Measurements from ENCODE around the gene DSG2.
"Not testable (repeated sequence)": the region's sequence is repeated elsewhere in the genome, so short reads cannot be mapped to it uniquely, and the experiment has no call there.

Gene DSG2

DNA sequence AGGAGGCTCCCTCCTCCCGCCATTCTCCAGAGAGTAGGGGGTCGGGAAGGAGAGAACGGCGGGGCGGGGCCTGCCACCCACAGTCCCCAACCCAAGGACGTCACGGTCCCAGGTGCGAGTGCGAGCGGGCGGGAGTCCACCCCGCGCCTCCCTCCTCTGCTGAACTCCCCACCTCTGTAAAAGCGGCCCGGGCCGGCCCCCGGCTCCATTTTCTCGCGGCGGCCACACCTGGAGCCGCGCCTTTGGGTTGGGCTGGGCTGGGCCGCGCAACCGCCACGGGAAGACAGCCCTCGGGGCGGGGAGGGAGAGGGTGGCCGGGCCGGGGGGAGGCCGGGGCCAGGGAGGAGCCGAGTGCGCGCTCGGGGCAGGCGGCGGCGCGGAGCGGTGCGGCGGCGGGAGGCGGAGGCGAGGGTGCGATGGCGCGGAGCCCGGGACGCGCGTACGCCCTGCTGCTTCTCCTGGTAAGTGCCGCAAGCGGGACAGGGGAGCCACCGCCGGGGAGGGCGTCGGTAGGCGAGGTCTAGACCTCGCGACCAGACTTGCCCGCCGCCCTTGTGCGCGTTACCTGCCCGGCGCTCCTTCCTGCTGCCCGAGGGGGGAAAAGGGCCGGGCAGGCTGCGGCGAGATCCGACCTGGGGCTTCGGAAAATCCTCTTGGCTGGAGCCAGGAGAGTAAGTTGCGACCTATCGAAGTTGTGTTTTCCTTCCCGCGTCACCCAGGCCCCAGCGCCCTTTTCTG lies at the start of gene DSG2:
DSG2 (plus strand) TSS at position 342 of the 738 bp plus-strand sequence; CDS start at position 417, 75 bp downstream.
- DNase-seq = no peak

GRCh38 chr18:31450409-31450808 lies 47.6 kb upstream of the DSG2 start:
- no peak for DNase-seq

DNA sequence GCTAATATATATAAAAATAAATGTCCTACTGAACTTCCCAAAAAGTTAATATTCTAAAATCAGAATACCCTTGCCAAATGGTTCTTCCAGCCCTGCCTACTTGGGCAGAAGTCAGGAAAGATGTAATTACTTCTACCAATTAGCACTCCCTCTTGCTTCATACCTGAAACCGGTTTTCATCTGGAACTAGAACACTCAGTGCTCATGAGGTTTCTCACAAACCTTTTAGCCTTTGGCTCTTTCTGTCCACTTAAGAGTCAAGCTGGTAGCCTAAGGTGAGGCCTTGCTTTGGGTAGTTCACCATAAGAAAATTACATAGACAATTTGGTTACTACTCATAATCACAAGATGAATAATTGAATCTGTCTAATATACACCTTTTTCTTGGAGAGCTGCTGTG lies 46.4 kb upstream of the DSG2 start:
- no peak for DNase-seq

DNA sequence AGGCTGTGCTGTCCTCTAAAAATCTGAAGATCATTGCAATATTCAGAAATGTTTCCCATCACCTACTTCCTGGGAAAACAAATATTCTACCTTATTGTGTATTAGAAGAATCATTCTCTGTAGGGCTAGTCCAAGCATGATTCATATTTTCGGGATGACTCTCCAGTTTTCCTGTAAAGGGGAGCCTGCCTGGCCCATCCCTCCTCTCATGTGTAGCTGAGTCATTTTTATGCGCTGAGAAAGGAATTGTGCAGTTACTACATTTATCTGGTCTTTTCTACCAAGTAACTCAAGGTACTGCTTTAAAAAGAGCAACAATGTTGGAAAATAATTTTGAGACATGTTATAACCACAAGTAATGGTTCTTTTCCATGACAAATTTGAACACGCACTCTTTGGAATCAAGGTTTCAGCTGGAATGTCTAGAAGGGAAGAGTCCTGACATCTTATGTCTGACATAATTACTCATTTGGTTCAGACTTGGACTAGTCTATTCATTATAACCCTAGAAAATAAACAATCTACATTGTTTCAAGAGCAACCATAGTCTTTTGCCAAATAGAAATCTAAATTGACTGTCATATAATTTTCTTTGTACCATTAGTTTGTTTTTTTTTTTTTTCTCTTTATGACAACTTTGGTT lies 43.8 kb upstream of the DSG2 start:
- no peak for DNase-seq

DNA sequence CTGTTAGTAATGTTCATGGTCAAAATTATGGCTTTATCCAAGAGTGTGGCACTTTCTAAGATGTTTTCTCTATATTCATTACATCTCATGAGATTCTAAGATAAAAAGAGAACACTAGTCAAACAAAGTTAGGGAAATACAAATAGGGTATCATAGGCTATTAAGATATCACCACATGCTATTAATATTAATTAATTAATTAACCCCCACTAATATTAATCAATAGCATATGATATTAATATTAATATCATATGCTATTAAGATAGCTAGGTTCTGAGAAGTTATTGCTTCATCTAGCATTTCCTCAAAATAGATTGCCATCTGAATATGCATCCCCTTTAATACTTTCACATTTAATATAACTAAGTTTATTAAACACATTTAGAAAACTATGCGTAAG lies 28.3 kb upstream of the DSG2 start:
- no peak for DNase-seq

DNA sequence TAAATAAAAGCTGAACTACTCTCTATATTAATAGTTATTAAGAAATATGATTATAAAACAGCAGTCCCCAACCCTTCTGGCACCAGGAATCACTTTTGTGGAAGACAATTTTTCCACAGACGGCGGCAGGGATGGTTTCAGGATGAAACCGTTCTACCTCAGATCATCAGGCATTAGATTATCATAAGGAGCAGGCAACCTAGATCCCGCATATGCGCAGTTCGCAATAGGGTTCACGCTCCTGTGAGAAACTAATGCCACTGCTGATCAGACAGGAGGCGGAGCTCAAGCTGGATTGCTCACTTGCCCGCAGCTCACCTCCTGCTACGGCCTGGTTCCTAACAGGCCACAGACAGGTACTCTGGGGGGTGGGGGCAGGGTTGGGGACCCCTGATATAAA lies 19.3 kb upstream of the DSG2 start:
- no peak for DNase-seq

DNA sequence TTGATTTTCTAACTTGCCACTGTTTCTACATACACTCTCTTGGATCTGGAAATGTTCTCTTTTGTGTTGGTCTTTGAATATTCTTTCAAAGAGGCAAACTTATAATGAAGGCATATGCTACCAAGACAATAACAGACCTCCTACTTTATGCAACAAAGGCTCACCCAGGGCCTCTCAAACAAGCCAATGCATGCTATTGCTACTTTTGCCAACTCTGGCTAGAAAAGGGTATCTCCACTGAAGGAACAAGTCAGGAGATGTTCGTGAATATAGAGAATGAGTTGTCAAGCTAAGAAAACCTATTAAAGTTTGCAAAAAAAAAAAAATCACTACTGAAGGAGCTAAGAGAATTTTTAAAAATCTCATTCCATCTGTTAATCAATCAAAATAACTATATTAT lies 15.9 kb upstream of the DSG2 start:
- no peak for DNase-seq

- no peak for DNase-seq
These were observed 14.6 kb upstream of the DSG2 start for GRCh38 chr18:31483396-31483795.

- DNase-seq = no peak
These were observed 13.5 kb upstream of the DSG2 start for GRCh38 chr18:31484461-31484860.

- no peak for DNase-seq
These were observed 11.8 kb upstream of the DSG2 start for GRCh38 chr18:31486165-31486564.

GRCh38 chr18:31487246-31488015 lies 10.5 kb upstream of the DSG2 start:
- no peak for DNase-seq

- no peak for DNase-seq
These were observed 8.7 kb upstream of the DSG2 start for GRCh38 chr18:31489311-31489710.

DNA sequence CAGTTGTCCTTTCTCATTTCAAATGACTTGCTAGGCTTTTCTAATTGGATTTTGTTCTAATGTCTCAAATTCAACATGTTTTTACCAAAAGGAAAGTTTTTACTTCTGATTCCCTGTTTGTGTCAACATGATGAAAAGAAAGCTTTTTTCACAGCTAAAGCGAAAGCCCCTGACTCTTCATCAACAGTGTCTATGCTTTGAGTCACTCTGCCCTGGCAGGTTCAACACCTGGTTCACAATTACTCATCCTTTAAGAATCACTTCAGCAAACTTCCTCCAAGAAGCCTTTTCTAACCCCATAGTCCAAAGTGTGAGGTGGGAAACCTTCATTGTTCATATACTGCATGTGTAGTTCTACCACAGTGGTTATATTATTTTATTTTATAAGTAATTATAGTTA lies 7.6 kb upstream of the DSG2 start:
- DNase-seq = no peak

GRCh38 chr18:31490833-31491232 lies 7.1 kb upstream of the DSG2 start:
- DNase-seq = no peak

DNA sequence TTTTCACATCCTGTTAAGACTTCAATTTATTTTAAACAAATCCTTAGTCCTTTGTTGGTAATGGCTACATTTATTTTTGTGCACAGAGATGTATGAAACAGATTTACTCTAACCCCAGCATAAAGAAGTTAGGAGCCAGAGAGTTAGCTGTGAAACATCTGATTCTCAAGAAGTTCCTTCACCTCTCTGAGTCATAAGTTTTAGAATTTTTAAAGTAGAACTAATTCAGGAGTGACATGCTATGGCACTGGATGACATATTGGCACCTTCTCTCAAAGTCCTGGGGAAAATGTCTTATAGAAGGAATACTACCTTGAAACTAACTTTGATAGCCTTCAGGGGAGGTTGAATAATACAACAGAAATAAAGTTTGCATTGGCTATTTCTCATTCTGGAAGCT lies 6.4 kb upstream of the DSG2 start:
- no peak for DNase-seq

DNA sequence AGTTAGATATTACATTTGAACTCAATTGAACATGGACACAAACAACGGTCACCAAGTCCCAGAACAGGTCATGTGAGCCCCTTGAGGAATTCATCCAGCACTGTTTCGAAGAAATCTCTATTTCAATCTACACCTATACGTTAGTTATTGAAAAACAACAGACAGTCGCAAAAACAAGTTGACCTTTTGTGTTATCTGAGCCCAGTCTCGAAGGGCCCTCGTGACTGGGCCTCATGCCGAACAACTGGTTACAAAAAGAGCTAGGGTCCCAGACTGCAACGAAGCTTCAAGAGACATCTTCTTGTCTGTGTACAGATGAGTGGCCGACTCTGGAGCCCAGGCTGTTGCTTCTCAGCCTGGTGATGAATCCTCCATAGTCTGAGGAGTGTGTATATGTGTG lies 5.3 kb upstream of the DSG2 start:
- no peak for DNase-seq

GRCh38 chr18:31493171-31493570 lies 4.8 kb upstream of the DSG2 start:
- DNase-seq = no peak

DNA sequence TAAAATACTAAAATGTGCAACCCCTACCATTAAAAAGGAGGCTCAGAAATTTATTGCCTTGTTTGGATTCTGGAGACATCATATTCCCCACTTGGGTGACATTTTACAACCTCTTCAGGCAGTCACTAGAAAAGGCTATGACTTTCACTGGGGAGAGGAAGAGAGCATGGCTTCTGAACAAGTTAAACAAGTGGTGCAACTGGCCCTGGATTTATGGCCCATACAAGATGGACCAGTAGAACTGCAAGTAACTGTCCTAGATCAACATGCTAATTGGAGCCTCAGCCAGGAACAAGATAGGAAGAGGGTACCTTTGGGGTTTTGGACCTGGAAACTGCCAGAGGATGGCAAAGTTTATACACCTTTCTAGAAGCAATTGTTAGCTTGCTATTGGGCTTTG lies 4.0 kb upstream of the DSG2 start:
- DNase-seq = no peak

- not testable (repeated sequence) for DNase-seq
These were observed 3.2 kb upstream of the DSG2 start for GRCh38 chr18:31494705-31495244.

DNA sequence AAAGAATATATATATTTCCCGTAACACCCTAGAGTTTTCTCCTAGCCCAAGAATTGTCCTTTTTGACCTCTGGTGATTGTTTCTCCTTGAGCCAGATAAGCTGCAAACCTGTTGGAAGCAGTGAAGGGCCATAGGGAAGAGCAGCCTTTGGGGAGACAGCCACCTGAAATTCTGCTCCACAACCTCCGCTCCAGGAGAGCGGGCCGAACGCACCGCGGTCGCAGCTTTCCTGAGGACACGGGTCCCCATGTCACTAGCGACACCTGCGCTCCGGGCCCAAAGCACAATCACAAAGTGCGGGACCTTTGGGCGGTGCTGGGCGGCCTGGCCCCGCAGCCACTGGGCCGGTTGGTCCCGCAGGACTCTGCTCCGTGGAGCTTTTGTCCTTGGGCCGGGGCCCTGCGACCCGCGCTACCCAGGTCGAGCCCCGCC lies 557 bp upstream of the DSG2 start:
- no peak for DNase-seq

DNA sequence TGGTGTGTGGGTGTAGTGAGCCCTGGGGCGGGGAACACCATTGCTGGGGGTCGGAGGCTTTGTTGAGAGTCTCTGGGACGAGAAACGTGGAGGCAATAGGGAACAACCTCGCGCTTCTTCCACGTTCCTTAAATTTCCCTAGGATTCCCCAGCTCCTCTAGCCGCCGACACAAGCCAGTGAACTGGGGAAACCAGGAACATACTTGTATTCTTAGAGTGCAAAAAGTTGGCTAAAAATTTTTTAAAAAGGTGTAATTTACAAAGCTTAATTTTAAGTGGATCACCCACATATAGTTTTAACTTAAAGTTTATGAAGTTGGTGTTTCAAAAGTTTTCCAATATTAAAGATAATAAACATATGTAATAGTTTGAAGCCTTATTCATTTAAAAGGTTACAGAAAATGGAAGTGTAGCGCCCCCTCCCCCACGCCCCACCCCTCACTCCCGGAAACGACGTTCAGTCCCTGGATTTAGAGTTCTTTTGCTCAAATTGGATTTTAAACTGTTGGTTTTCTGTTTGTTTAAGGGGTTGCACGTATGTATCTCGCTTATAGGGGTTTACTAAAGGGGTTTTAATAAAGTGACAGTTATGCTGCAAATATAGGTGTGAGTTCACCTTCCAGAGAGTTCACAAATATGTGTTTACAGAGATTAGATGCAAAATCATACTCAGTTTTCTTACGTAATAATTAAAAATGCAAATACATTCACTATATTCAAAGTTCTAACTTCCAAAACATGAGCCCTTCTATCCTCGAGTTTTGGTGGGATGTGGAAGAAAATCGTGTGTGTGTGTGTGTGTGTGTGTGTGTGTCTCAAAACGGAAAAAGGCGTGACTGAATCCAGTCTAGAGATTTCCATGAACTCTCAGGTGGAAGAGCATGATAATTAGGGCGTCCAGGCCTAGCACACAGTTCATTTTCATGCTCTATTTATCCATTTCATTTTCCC lies 872 bp downstream of the DSG2 start:
- no peak for DNase-seq

DNA sequence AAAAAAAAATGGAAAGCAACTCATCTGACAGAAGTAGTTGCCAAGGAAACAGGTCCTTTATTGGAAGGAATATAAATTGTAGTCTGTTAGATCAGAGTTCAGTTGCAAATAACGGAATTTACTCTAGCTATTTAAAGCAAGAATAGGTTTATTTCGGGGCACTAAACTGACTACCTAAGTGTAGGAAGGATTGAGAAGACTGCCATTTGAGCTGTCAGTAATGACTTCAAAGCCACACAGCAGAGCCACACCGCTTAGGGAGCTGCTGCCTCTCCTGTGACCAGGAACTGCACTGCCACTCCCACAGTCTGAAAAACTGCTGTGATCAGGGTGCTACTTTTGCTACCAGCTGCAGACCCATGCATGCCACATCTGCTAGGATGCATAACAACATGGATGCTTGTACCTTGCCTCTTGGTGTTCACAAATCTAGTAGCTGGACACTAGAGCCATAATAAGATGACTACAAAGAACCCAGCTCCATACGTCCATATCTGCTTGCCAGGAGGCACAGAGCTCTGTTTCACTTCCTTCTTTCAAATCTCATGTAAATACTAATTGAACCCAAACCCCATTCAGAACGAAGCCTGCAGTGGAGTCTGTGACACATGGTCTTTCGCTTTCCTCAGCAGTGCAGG lies 2.2 kb downstream of the DSG2 start:
- DNase-seq = no peak

All from DMS79 (cell line).